Peyer's patch (tissue), 4 donors: ENCODE data around the gene GORASP1.

Experiments used
- POLR2A ChIP-seq, 2 donors: fragments of 450-650 bp; IDR thresholded peaks; one replicate each; pipeline ENCODE4 v1.5.1; 2017; ENCODE audit warnings: antibody characterized with exemption in 2 of 2, mild to moderate bottlenecking in 2 of 2, moderate library complexity in 2 of 2
- TF ChIP-seq, protein P1 (sequence below), 6 experiments: fragments of 450-650 bp in 4 of 6; fragments of 200-600 bp in 2 of 6; sonication (generic) in 1 of 6; IDR thresholded peaks; one replicate each; pipeline ENCODE4 v1.5.1; 2017 to 2019; ENCODE audit warnings: antibody characterized with exemption in 6 of 6, mild to moderate bottlenecking in 3 of 6, moderate library complexity in 1 of 6

DNA sequence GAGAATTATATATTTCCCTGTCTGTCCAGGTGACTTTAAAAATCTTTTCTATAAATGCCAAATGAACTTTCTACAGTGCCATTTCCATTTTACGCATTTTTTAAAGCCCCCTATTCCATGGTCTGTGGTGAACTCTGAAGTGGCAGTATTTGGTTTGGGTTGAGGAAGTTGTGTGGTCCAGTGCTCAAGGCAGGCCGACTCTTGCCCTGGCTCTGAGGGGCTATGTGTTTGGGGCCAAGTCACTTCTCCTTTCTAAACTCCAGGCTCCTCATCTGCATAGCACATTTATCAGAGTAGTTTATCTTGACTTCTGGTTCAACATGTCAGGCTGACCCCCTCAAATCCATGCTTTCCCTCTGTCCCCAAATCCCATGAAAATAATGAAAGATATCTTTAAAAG lies 14.2 kb upstream of the GORASP1 start:
- TF ChIP-seq, protein P1, sequence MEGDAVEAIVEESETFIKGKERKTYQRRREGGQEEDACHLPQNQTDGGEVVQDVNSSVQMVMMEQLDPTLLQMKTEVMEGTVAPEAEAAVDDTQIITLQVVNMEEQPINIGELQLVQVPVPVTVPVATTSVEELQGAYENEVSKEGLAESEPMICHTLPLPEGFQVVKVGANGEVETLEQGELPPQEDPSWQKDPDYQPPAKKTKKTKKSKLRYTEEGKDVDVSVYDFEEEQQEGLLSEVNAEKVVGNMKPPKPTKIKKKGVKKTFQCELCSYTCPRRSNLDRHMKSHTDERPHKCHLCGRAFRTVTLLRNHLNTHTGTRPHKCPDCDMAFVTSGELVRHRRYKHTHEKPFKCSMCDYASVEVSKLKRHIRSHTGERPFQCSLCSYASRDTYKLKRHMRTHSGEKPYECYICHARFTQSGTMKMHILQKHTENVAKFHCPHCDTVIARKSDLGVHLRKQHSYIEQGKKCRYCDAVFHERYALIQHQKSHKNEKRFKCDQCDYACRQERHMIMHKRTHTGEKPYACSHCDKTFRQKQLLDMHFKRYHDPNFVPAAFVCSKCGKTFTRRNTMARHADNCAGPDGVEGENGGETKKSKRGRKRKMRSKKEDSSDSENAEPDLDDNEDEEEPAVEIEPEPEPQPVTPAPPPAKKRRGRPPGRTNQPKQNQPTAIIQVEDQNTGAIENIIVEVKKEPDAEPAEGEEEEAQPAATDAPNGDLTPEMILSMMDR (IDR thresholded peaks at IDR 0.05) = no peak
- no peak for TF ChIP-seq POLR2A (IDR thresholded peaks at IDR 0.05)
